ENCODE results near the gene TMEM125.

TMEM125 gene

GRCh38 chr1:43288785-43289706 lies 19.3 kb downstream of the TMEM125 start:
- TF ChIP-seq FOXP2 (optimal IDR thresholded peaks at IDR 0.05; ENCODE audit: control extremely low read depth, extremely low read length, insufficient read depth) (no peak), EZH2 (IDR thresholded peaks at IDR 0.05) (no peak), POLR2AphosphoS5 (IDR thresholded peaks at IDR 0.05; ENCODE audit: borderline replicate concordance, low read depth, low read length) (no peak)
- no peak for DNase-seq (ENCODE audit: low read depth, low spot score)
- no peak overlapping the region for H3K4me3 ChIP-seq
- no peak overlapping the region for H3K27ac ChIP-seq
- no peaks in the 10 kb centered on the region for H3K36me3 ChIP-seq (ENCODE audit: insufficient read depth, low read length)
- H3K9me3 ChIP-seq (ENCODE audit: low read depth, low read length), result no peaks in the 10 kb centered on the region
- H3K9ac ChIP-seq (ENCODE audit: insufficient read length), result no peak overlapping the region

- Histone ChIP-seq H3K9ac (ENCODE audit: insufficient read length) (no peak overlapping the region), H3K4me3 (no peak overlapping the region), H3K9me3 (ENCODE audit: low read depth, low read length) (no peaks in the 10 kb centered on the region), H3K27ac (no peak overlapping the region), H3K36me3 (ENCODE audit: insufficient read depth, low read length) (no peaks in the 10 kb centered on the region)
- TF ChIP-seq POLR2AphosphoS5 (IDR thresholded peaks at IDR 0.05; ENCODE audit: borderline replicate concordance, low read depth, low read length) (no peak), EZH2 (IDR thresholded peaks at IDR 0.05) (no peak), FOXP2 (optimal IDR thresholded peaks at IDR 0.05; ENCODE audit: control extremely low read depth, extremely low read length, insufficient read depth) (no peak)
- no peak for DNase-seq (ENCODE audit: low read depth, low spot score)
Measured at GRCh38 chr1:43292216-43292615, 22.4 kb downstream of the TMEM125 start.

- Histone ChIP-seq H3K4me3 (no peak overlapping the region), H3K9ac (ENCODE audit: insufficient read length) (no peak overlapping the region), H3K9me3 (ENCODE audit: low read depth, low read length) (no peaks in the 10 kb centered on the region), H3K36me3 (ENCODE audit: insufficient read depth, low read length) (no peaks in the 10 kb centered on the region), H3K27ac (no peak overlapping the region)
- no peak for DNase-seq (ENCODE audit: low read depth, low spot score)
- no peak for TF ChIP-seq EZH2 (IDR thresholded peaks at IDR 0.05)
- no peak for TF ChIP-seq POLR2AphosphoS5 (IDR thresholded peaks at IDR 0.05; ENCODE audit: borderline replicate concordance, low read depth, low read length)
- no peak for TF ChIP-seq FOXP2 (optimal IDR thresholded peaks at IDR 0.05; ENCODE audit: control extremely low read depth, extremely low read length, insufficient read depth)
Measured at GRCh38 chr1:43292679-43293078, 22.9 kb downstream of the TMEM125 start.

- no peaks in the 10 kb centered on the region for H3K36me3 ChIP-seq (ENCODE audit: insufficient read depth, low read length)
- no peak overlapping the region for H3K9ac ChIP-seq (ENCODE audit: insufficient read length)
- H3K9me3 ChIP-seq (ENCODE audit: low read depth, low read length), result no peaks in the 10 kb centered on the region
- H3K4me3 ChIP-seq, result no peak overlapping the region
- no peak overlapping the region for H3K27ac ChIP-seq
- TF ChIP-seq POLR2AphosphoS5 (IDR thresholded peaks at IDR 0.05; ENCODE audit: borderline replicate concordance, low read depth, low read length), result no peak
- TF ChIP-seq EZH2 (IDR thresholded peaks at IDR 0.05), result no peak
- TF ChIP-seq FOXP2 (optimal IDR thresholded peaks at IDR 0.05; ENCODE audit: control extremely low read depth, extremely low read length, insufficient read depth), result no peak
- DNase-seq (ENCODE audit: low read depth, low spot score), result no peak
Measured at GRCh38 chr1:43293176-43293575, 23.4 kb downstream of the TMEM125 start.

- Histone ChIP-seq H3K36me3 (ENCODE audit: insufficient read depth, low read length) (no peaks in the 10 kb centered on the region), H3K4me3 (no peak overlapping the region), H3K27ac (no peak overlapping the region), H3K9me3 (ENCODE audit: low read depth, low read length) (no peaks in the 10 kb centered on the region), H3K9ac (ENCODE audit: insufficient read length) (no peak overlapping the region)
- no peak for TF ChIP-seq EZH2 (IDR thresholded peaks at IDR 0.05)
- TF ChIP-seq FOXP2 (optimal IDR thresholded peaks at IDR 0.05; ENCODE audit: control extremely low read depth, extremely low read length, insufficient read depth), result no peak
- TF ChIP-seq POLR2AphosphoS5 (IDR thresholded peaks at IDR 0.05; ENCODE audit: borderline replicate concordance, low read depth, low read length), result no peak
- DNase-seq (ENCODE audit: low read depth, low spot score), result no peak
Measured at GRCh38 chr1:43293896-43294760, 24.3 kb downstream of the TMEM125 start.

- Histone ChIP-seq H3K4me3 (no peak overlapping the region), H3K27ac (no peak overlapping the region), H3K9ac (ENCODE audit: insufficient read length) (no peak overlapping the region), H3K36me3 (ENCODE audit: insufficient read depth, low read length) (no peaks in the 10 kb centered on the region), H3K9me3 (ENCODE audit: low read depth, low read length) (no peaks in the 10 kb centered on the region)
- DNase-seq (ENCODE audit: low read depth, low spot score), result no peak
- TF ChIP-seq POLR2AphosphoS5 (IDR thresholded peaks at IDR 0.05; ENCODE audit: borderline replicate concordance, low read depth, low read length) (no peak), EZH2 (IDR thresholded peaks at IDR 0.05) (no peak), FOXP2 (optimal IDR thresholded peaks at IDR 0.05; ENCODE audit: control extremely low read depth, extremely low read length, insufficient read depth) (no peak)
Measured at GRCh38 chr1:43294761-43295160, 25.0 kb downstream of the TMEM125 start.

- Histone ChIP-seq H3K27ac (no peak overlapping the region), H3K4me3 (no peak overlapping the region), H3K9me3 (ENCODE audit: low read depth, low read length) (no peaks in the 10 kb centered on the region), H3K9ac (ENCODE audit: insufficient read length) (no peak overlapping the region), H3K36me3 (ENCODE audit: insufficient read depth, low read length) (no peaks in the 10 kb centered on the region)
- TF ChIP-seq POLR2AphosphoS5 (IDR thresholded peaks at IDR 0.05; ENCODE audit: borderline replicate concordance, low read depth, low read length) (no peak), FOXP2 (optimal IDR thresholded peaks at IDR 0.05; ENCODE audit: control extremely low read depth, extremely low read length, insufficient read depth) (no peak), EZH2 (IDR thresholded peaks at IDR 0.05) (no peak)
- no peak for DNase-seq (ENCODE audit: low read depth, low spot score)
Measured at GRCh38 chr1:43296207-43296606, 26.4 kb downstream of the TMEM125 start.

- Histone ChIP-seq H3K4me3 (no peak overlapping the region), H3K9ac (ENCODE audit: insufficient read length) (no peak overlapping the region), H3K36me3 (ENCODE audit: insufficient read depth, low read length) (no peaks in the 10 kb centered on the region), H3K27ac (no peak overlapping the region), H3K9me3 (ENCODE audit: low read depth, low read length) (no peaks in the 10 kb centered on the region)
- no peak for DNase-seq (ENCODE audit: low read depth, low spot score)
- TF ChIP-seq EZH2 (IDR thresholded peaks at IDR 0.05), result no peak
- TF ChIP-seq POLR2AphosphoS5 (IDR thresholded peaks at IDR 0.05; ENCODE audit: borderline replicate concordance, low read depth, low read length), result no peak
- no peak for TF ChIP-seq FOXP2 (optimal IDR thresholded peaks at IDR 0.05; ENCODE audit: control extremely low read depth, extremely low read length, insufficient read depth)
Measured at GRCh38 chr1:43298055-43298454, 28.3 kb downstream of the TMEM125 start.

All from SK-N-MC (cell line).